HT1080 (cell line): ENCODE results near the gene FGF14. TPM values are rescaled to one million over a fixed set of nuclear protein-coding genes. Genes with fewer than 3 reads are reported as not detected.

Experiments
- DNase-seq: peaks from one replicate; pipeline ENCODE4 v3.0.0-alpha.2; 2015; ENCODE audit warnings: low read depth
- polyA plus RNA-seq, 2 experiments: library from polyadenylated mRNA; depleted of rRNA; stranded (reverse); fragments of >200 nt; gene quantifications; 2 replicates each; pipeline ENCODE4 v1.2.3, GENCODE V29; 2015
- total RNA-seq: library from RNA; depleted of rRNA; stranded (reverse); fragments of >200 nt; shearing (Covaris generic); gene quantifications from 2 replicates; pipeline ENCODE4 v1.2.3, GENCODE V29; 2014; rRNA removed

The FGF14 gene
- not detected in 2 replicates for total RNA-seq
- 0.05 TPM in 1 of 2 replicates, not detected in the other for polyA plus RNA-seq (2015; cell fraction: cytosol; rRNA removed)
- polyA plus RNA-seq (2015; cell fraction: nucleus; rRNA removed): 0.02 TPM in 1 of 2 replicates, not detected in the other

DNA sequence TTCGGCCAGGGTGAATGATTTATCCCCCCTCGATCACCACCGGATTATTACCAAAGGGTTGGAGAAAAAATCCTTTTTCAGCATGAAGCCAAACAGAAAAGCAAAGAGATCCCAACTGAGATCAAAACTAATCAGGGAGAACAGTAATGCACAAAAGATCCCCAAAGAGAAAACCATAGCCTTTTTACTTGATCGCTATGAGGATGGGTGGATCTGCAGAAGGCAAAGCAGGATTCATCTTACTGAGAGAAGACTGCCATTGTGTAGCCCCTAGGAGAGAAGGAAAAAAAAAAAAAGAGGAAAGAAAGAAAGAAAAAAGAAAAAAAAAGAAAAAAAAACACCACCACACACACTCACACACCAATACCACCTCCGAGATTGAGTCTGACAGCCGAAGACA is at the start of gene FGF14:
TSS of gene FGF14 (minus strand) at position 283 of the 400 bp plus-strand sequence.
- DNase-seq: no peak

- DNase-seq: no peak
Measured at GRCh38 chr13:102443249-102443648, 41.4 kb upstream of the FGF14 start.

- DNase-seq: no peak
Measured at GRCh38 chr13:102441085-102441484, 39.2 kb upstream of the FGF14 start.

DNA sequence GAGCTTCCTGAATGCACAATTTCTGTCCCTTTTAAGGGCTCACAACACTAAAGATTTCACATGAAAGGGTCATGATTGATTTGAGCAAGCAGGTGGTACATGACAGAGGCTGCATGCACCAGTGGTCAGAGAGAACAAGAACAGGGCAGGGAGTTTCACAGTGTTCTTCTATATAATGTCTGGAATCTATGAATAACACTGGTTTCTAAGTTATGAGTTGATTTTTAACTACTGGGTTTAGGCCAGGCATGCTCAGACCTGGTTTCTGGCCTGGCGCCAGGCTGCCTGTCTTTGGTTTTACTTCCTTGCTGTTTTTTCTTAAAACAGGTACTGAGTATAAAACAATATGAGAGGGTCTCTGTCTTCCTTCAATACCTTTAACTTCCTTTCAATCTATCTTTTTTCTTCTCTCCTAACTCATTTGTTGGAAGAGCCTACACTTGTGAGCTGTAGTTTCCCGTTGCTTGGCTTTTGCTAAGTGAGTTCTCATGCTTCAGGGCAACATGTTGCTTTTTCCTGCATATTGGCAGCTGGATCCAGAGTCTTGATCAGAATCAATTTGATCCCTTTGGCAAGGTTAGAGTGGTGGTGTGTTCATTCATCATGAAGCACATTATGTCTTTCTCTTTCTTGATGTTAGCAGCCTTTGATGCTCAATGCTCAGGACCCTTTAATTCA is 38.5 kb upstream of the FGF14 start:
- DNase-seq: no peak

- DNase-seq: no peak
Measured at GRCh38 chr13:102422690-102423089, 20.8 kb upstream of the FGF14 start.

- peak; percentile 30 for DNase-seq
Measured at GRCh38 chr13:102405499-102406100, 3.8 kb upstream of the FGF14 start.

DNA sequence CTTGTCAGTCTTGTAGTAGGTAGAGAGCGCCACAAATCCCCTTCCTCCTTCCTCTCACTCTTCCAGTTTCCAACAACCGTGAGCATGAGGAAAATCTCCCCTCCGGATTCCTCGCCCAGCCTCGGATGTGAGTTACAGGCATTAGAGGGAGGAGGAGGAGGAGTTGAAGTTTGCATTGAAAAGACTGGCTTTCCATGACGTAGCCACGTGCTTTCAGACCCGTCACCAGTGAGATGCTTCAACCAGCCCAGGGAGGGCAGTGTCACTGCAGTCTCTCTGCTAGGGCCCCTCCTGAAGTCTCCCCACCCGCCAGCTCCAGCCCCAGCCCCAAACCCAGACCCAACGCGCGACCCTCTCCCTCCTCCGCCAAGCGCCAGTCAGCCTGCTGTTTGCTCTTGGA is 442 bp upstream of the FGF14 start:
- DNase-seq: peak; percentile 67

GRCh38 chr13:102401265-102401664 is 583 bp downstream of the FGF14 start:
- DNase-seq: no peak

- DNase-seq: no peak
Measured at GRCh38 chr13:102400675-102401145, 1.1 kb downstream of the FGF14 start.

- DNase-seq: no peak
Measured at GRCh38 chr13:102399791-102400674, 1.8 kb downstream of the FGF14 start.

GRCh38 chr13:102395939-102396338 is 5.9 kb downstream of the FGF14 start:
- no peak for DNase-seq

DNA sequence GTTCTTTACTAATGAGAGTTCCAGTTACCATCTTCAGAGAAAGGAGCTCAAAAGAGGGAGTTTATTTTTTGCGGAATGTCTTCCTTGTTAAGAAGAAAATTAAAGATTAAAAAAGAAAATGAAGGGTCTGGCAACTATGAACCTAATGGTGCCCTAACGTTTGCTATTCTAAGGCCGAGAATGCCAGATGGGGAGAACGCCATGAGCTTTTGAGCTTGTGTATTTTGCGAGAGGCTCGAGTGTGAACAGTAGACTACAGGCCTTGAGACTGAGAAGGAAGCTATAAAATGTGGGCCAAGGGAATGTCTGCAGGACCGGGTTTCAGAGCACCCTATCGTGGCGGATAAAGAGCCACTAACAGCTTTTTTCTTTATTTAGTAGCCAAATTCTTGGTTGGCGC is 6.7 kb downstream of the FGF14 start:
- no peak for DNase-seq

- DNase-seq: peak; percentile 81
Measured at GRCh38 chr13:102394158-102395053, 7.4 kb downstream of the FGF14 start.

DNA sequence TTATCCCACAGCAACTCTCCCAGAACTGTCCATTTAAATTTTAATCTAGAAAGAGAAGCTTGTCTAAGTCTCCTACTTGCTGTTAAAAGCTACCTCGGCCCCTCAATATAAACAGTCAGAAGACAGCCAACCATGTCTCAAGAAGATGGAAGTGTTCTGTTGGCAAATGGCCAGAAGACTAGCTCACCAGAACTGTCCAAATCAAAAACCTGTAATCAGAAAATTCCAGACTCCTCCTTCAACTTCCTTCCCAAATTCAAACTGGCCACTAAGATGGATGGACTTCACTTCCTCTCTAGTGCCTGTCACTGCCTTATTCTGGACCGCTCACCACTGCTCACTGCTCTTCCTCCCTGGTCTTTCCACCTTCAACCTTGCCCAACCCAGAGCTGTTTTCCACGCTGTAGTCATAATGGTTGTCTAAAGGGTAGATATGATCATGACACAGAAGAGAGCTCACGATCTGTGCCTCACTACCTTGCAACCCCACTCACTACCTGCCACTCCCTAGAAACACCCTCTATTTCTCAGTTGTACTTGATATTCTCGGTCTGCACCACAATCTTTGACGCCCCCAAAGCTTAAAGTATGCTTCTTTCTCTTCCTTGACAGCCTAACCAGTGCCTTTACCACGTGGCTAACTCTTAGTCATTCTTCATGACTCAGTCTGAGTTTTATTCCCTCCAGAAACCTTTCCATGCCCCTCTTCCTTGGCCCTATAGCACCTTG is 9.2 kb downstream of the FGF14 start:
- DNase-seq: peak; percentile 63

- no peak for DNase-seq
Measured at GRCh38 chr13:102386461-102386860, 15.4 kb downstream of the FGF14 start.

DNA sequence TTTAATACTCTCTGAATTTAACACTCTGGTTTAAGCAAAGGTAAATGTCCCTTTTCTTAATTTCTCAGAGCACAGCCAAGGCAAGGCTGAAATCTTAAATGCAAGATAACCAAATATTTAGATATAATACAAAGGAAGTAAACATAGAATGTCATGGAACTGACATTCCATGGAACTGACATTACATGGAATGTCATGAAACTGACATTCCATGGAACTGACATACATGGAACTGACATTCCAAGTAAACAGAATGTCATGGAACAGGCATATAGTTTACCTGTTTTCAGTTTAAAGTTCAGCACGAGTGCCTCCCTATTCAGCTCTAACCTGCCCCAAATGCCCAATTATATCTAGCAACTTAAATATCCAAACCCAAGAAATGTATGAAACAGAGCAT is 21.8 kb downstream of the FGF14 start:
- DNase-seq: no peak

- DNase-seq: no peak
Measured at GRCh38 chr13:102376318-102376717, 25.5 kb downstream of the FGF14 start.

GRCh38 chr13:102374726-102375125 is 27.1 kb downstream of the FGF14 start:
- DNase-seq: no peak

DNA sequence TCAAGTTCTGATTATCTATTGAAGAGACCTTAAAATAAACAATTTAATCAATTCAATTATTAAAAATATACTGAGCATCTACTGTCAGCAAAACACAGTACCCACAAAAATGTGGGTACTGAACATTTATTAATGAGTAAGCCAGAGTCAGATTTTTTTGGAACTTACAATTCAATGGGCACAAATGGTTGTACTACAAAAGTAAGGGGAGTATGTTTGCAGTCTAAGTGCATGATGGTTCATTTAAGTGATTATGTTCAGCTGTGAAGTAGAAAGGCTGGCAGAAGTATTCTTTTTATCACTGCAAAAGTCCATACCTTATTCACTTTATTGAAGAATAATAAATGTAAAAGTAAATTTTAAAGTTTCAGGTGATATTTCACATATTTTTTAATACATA is 27.6 kb downstream of the FGF14 start:
- DNase-seq: no peak

DNA sequence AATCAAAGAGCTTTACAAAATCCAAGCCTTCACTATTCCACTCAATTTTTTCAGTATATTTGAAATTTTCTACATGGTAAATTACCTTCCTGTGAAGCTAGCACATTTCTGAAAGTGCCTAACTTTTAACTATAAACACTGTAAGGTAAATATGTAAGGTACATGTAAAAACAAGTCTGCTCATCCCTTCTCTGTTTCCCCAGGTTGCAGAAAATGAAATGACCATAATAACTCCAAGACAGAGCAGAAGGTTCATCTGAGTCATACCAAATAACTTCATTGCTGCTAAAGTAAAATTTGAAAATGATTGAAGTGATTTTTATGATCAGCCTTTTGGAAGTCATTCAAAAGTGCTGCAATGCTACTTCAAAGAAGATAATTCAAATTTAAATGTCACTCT is 28.6 kb downstream of the FGF14 start:
- no peak for DNase-seq
